ENCODE results near the gene OR1N2.

- TF ChIP-seq EZH2phosphoT487 (IDR thresholded peaks at IDR 0.05; ENCODE audit: low read length) (no peak), CTCF (IDR thresholded peaks at IDR 0.05; ENCODE audit: low read length) (no peak), EZH2 (optimal IDR thresholded peaks at IDR 0.05; ENCODE audit: low read depth, low read length) (no peak)
Observed at GRCh38 chr9:122538757-122539156, 14.2 kb upstream of the OR1N2 start.

Measured in MM.1S (cell line).